ENCODE results near the gene CDC6. TPM values are rescaled to one million over a fixed set of nuclear protein-coding genes. Genes with fewer than 3 reads are reported as not detected.

Gene CDC6
- total RNA-seq, 1 donor from 2014 or later, result 3.4 TPM

GRCh38 chr17:40317880-40318829, 30.5 kb downstream of the CDC6 start:
- Histone ChIP-seq H3K27me3 (ENCODE audit: control insufficient read depth, insufficient read depth, low read length) (no peaks in the 10 kb centered on the region), H3K36me3 (ENCODE audit: control insufficient read depth, insufficient read depth, low read length) (peaks cover 1% of the 10 kb centered on the region), H3K4me3 (ENCODE audit: low read depth, low read length) (peak overlapping the region; percentile 90)
- no peak for FAIRE-seq
- TF ChIP-seq CTCF (IDR thresholded peaks at IDR 0.05; ENCODE audit: insufficient read depth, low read length, severe bottlenecking), result no peak
- DNase-seq (ENCODE audit: low read depth), result peak; percentile 86

GRCh38 chr17:40318830-40319391, 31.2 kb downstream of the CDC6 start:
- peak overlapping the region; percentile 90 for H3K4me3 ChIP-seq (ENCODE audit: low read depth, low read length)
- peaks cover 1% of the 10 kb centered on the region for H3K36me3 ChIP-seq (ENCODE audit: control insufficient read depth, insufficient read depth, low read length)
- no peaks in the 10 kb centered on the region for H3K27me3 ChIP-seq (ENCODE audit: control insufficient read depth, insufficient read depth, low read length)
- DNase-seq (ENCODE audit: low read depth) (no peak), FAIRE-seq (no peak)
- TF ChIP-seq CTCF (IDR thresholded peaks at IDR 0.05; ENCODE audit: insufficient read depth, low read length, severe bottlenecking), result no peak

- H3K27me3 ChIP-seq (ENCODE audit: control insufficient read depth, insufficient read depth, low read length), result no peaks in the 10 kb centered on the region
- TF ChIP-seq CTCF (IDR thresholded peaks at IDR 0.05; ENCODE audit: insufficient read depth, low read length, severe bottlenecking), result no peak
- no peak for DNase-seq (ENCODE audit: low read depth)
- FAIRE-seq, result no peak
- H3K4me3 ChIP-seq (ENCODE audit: low read depth, low read length), result peak overlapping the region; percentile 90
- peaks cover 1% of the 10 kb centered on the region for H3K36me3 ChIP-seq (ENCODE audit: control insufficient read depth, insufficient read depth, low read length)
Observed at GRCh38 chr17:40319651-40320540, 32.2 kb downstream of the CDC6 start.

- H3K4me3 ChIP-seq (ENCODE audit: low read depth, low read length), result no peak overlapping the region
- H3K27me3 ChIP-seq (ENCODE audit: control insufficient read depth, insufficient read depth, low read length), result no peaks in the 10 kb centered on the region
- DNase-seq (ENCODE audit: low read depth) (no peak), FAIRE-seq (no peak)
- peaks cover 1% of the 10 kb centered on the region for H3K36me3 ChIP-seq (ENCODE audit: control insufficient read depth, insufficient read depth, low read length)
- no peak for TF ChIP-seq CTCF (IDR thresholded peaks at IDR 0.05; ENCODE audit: insufficient read depth, low read length, severe bottlenecking)
Observed at GRCh38 chr17:40320756-40321523, 33.3 kb downstream of the CDC6 start.

GRCh38 chr17:40321524-40321929, 33.8 kb downstream of the CDC6 start:
- TF ChIP-seq CTCF (IDR thresholded peaks at IDR 0.05; ENCODE audit: insufficient read depth, low read length, severe bottlenecking), result no peak
- Histone ChIP-seq H3K27me3 (ENCODE audit: control insufficient read depth, insufficient read depth, low read length) (no peaks in the 10 kb centered on the region), H3K4me3 (ENCODE audit: low read depth, low read length) (no peak overlapping the region), H3K36me3 (ENCODE audit: control insufficient read depth, insufficient read depth, low read length) (peaks cover 1% of the 10 kb centered on the region)
- no peak for FAIRE-seq
- no peak for DNase-seq (ENCODE audit: low read depth)

All from bronchial epithelial cell (primary cell).